Stomach (tissue), 9 donors: ENCODE measurements around the gene GFY. TPM values are rescaled to one million over a fixed set of nuclear protein-coding genes. Genes with fewer than 3 reads are reported as not detected.
A peak's percentile ranks its signal among the peaks of the same experiment; 100 is the strongest.

Experiments
- DNase-seq, 2 donors: peaks; one replicate each; pipeline versions ENCODE4 v3.0.0 to v3.0.0-alpha.2; 2013 to 2019
- H3K27ac ChIP-seq, 5 donors: fragments of 200-600 bp in 4 of 5; sonication (generic) in 4 of 5; one replicate each; pipeline ENCODE4 v1.5.1; 2013 to 2019; ENCODE audit warnings: mild to moderate bottlenecking in 1 of 5, moderate library complexity in 1 of 5
- H3K27me3 ChIP-seq, 3 donors: fragments of 200-600 bp; sonication (generic); one replicate each; pipeline ENCODE4 v1.5.1; 2017 to 2019; ENCODE audit warnings: mixed run types in 1 of 3
- H3K36me3 ChIP-seq, 4 donors: fragments of 200-600 bp; sonication (generic); 1 replicate in 3 of 4; 2 replicates in 1 of 4; pipeline ENCODE4 v1.5.1; 2016 to 2019
- H3K4me1 ChIP-seq, 4 donors: fragments of 200-600 bp; sonication (generic); one replicate each; pipeline ENCODE4 v1.5.1; 2016 to 2019
- H3K4me3 ChIP-seq, 4 donors: fragments of 200-600 bp; sonication (generic) in 3 of 4; one replicate each; pipeline ENCODE4 v1.5.1; 2016 to 2019; ENCODE audit warnings: mild to moderate bottlenecking in 1 of 4
- H3K9me3 ChIP-seq, 4 donors: fragments of 200-600 bp; sonication (generic); one replicate each; pipeline ENCODE4 v1.5.1; 2016 to 2019
- EP300 ChIP-seq: sonication (generic); formaldehyde crosslinking; IDR thresholded peaks from one replicate; pipeline ENCODE4 v1.6.1; 2017; ENCODE audit warnings: antibody characterized with exemption
- POLR2A ChIP-seq, 4 donors: fragments of 450-650 bp; IDR thresholded peaks; one replicate each; pipeline ENCODE4 v1.6.1; 2016; ENCODE audit warnings: antibody characterized with exemption in 4 of 4, control low read depth in 2 of 4, mild to moderate bottlenecking in 1 of 4, moderate library complexity in 1 of 4
- POLR2AphosphoS5 ChIP-seq, 3 donors: sonication (generic); formaldehyde crosslinking; IDR thresholded peaks; one replicate each; pipeline ENCODE4 v1.6.1; 2016; ENCODE audit warnings: antibody characterized with exemption in 3 of 3
- WGBS, 5 donors: extraction: QIAGEN DNeasy Blood & Tissue Kit in 3 of 5; methylation state at CpG; one replicate each; pipeline versions ENCODE4 v1.1.5 to v1.1.7; 2013 to 2018; 5-methylcytosine and 5-hydroxymethylcytosine counted together
- intact Hi-C: fragments of 100-400 bp; cut with DNase I; formaldehyde crosslinking; loops from one replicate; pipeline ENCODE4 v1.15.1; 2023; ENCODE audit warnings: low total_unique reads
- polyA plus RNA-seq, 3 donors: library from polyadenylated mRNA; stranded (reverse); fragments of 200-250 nt; gene quantifications; one replicate each; pipeline ENCODE4 v1.2.3, GENCODE V29; 2013
- total RNA-seq, 5 donors: library from RNA; depleted of rRNA; stranded (reverse); fragments of >200 nt; gene quantifications; one replicate each; pipeline versions ENCODE4 v1.1.0 to v1.2.3, GENCODE V29; 2014 to 2016
- TF ChIP-seq, protein P1 (sequence below), 7 experiments: fragments of 450-650 bp in 4 of 7; fragments of 200-600 bp in 3 of 7; sonication (generic) in 3 of 7; IDR thresholded peaks; one replicate each; pipeline ENCODE4 v1.5.1; 2016 to 2019; ENCODE audit warnings: antibody characterized with exemption in 7 of 7, control low read depth in 2 of 7, mild to moderate bottlenecking in 1 of 7
- donor health status: healthy with polysubstance abuse.
- donor health status: Bipolar disorder and iron deficiency.
- donor health status: healthy.

The GFY gene
- total and polyA plus RNA-seq, 8 donors, result not detected

DNA sequence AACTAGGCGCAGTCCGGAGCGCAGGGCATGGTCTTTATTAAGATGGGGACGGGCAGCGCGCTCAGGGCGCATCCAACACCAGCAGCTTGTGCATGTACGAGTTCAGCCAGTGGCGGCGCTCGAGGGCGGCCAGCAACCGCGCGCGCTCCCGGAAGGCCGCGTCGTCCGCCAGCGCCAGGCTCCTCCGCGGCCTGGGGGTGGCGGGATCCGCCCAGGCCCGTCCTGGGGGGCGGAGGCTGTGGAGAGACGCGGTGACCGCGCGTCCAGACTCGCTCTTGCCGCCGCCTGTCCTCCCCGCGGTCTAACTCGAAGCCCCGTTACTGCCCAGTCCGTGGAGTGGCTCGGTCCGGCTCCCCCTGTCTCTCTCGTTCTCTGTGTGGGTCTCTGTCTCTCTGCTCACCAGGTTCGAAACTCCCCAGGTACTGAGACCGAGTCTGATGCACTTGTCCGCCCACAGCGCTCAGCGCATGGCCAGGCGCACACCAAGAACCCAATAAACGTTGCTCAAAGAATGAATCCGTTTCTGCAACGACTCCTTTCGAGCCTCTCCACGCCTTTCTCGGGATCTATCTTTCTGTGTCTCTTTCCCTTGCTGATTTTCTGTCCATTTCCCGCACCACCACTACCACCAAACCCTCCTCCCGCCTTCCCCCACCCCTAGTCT lies 2.6 kb upstream of the GFY start:
- Histone ChIP-seq H3K9me3 (no peaks in the 10 kb centered on the region), H3K4me1 (peaks cover 19 to 32% (median 26%) of the 10 kb centered on the region in 4 donors), H3K36me3 (no peaks in the 10 kb centered on the region), H3K27me3 (peaks cover 34 to 100% (median 88%) of the 10 kb centered on the region in 3 donors), H3K4me3 (peak overlapping the region; percentile 9 to 44 (median 21)), H3K27ac (no peak overlapping the region)
- TF ChIP-seq EP300, result no peak
- TF ChIP-seq, protein P1, sequence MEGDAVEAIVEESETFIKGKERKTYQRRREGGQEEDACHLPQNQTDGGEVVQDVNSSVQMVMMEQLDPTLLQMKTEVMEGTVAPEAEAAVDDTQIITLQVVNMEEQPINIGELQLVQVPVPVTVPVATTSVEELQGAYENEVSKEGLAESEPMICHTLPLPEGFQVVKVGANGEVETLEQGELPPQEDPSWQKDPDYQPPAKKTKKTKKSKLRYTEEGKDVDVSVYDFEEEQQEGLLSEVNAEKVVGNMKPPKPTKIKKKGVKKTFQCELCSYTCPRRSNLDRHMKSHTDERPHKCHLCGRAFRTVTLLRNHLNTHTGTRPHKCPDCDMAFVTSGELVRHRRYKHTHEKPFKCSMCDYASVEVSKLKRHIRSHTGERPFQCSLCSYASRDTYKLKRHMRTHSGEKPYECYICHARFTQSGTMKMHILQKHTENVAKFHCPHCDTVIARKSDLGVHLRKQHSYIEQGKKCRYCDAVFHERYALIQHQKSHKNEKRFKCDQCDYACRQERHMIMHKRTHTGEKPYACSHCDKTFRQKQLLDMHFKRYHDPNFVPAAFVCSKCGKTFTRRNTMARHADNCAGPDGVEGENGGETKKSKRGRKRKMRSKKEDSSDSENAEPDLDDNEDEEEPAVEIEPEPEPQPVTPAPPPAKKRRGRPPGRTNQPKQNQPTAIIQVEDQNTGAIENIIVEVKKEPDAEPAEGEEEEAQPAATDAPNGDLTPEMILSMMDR (IDR thresholded peaks at IDR 0.05), result peak in 2 of 7 experiments; percentile 14 to 15
- intact Hi-C loops, result no loop called here
- 3 to 8% (median 4%) methylated on average over 17 to 58 of the region's 58 CpGs for WGBS, 5 donors
- peak in 1 of 2 donors; percentile 77 for DNase-seq

DNA sequence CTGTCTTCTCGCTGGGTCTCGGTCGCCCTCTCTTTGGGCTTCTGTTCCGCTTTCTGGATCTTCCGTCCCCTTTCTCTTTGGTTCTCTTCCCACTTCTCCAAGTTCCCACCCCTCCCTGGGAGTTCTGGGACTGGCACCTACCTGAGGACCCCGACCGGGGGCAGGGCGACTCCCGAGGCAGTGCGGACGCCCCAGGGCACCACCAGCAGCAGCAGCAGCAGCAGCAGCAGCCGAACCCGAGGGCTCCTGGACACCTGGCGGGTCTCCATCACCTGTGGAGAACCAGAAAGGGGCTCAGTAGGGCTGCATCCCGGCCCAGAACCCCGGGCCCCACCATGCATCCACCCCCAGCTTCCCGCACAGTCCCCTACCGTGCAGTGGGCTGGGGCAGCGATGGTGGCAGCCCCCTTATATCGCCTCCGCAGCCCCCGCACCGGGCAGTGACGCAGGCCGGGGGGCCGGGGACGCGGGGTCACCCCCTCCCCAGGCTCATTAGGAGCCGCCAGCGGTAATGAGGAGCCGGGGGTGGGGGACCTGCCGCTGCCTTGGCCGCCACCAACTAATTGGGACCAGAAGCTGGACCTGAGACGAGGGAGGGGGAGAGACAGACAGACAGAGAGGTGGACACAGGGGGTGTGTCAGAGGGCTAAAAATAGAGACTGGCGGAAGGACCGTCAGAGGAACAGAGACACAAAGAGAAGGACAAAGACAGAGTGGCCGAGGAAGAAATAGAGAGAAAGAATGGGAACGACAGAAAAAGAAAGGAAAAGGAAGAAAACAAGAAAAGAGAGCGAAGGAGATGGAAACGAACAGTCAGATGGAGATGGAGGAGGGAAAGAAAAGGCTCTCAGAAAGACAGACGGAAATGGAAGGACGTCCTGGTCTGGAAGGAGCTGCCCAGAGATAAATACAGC lies 1.9 kb upstream of the GFY start, which contains the start of gene PTH2:
PTH2 (minus strand) TSS at position 371 of the 914 bp plus-strand sequence; CDS start at position 269, 102 bp downstream.
- DNase-seq, result no peak
- intact Hi-C loops, result no loop called here
- H3K27me3 ChIP-seq, result peaks cover 36 to 100% (median 96%) of the 10 kb centered on the region in 3 donors
- H3K36me3 ChIP-seq, result no peaks in the 10 kb centered on the region
- TF ChIP-seq POLR2AphosphoS5 (IDR thresholded peaks at IDR 0.05), result no peak
- TF ChIP-seq EP300, result no peak
- TF ChIP-seq, protein P1 (IDR thresholded peaks at IDR 0.05), result no peak
- no peak for TF ChIP-seq POLR2A (IDR thresholded peaks at IDR 0.05)
- peak within 1 kb of the TSS; percentile 9 to 44 (median 21) for H3K4me3 ChIP-seq
- peaks cover 26 to 39% (median 34%) of the 10 kb centered on the region in 4 donors for H3K4me1 ChIP-seq
- H3K9me3 ChIP-seq, result no peaks in the 10 kb centered on the region
- WGBS, 5 donors, result 7 to 12% (median 9%) methylated on average over 25 to 42 of the region's 42 CpGs
- H3K27ac ChIP-seq, result no peak within 1 kb of the TSS

DNA sequence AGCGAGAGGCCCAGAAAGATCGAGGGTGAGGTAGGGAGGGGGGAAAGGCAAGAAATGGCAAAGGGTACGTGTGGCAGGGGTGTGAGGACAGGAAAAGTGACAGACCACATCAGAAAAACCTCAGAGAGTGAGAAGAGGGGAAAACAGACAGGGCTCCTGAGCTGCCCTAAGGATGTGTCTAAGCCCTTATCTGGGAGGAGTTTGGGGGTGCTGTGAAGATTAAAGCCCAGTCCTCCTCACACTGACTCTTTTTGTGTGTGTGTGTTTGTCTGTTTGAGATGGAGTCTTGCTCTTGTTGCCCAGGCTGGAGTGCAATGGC lies 1.2 kb upstream of the GFY start:
- Histone ChIP-seq H3K9me3 (no peaks in the 10 kb centered on the region), H3K27ac (no peak overlapping the region), H3K36me3 (no peaks in the 10 kb centered on the region), H3K4me3 (no peak overlapping the region), H3K27me3 (peaks cover 42 to 100% (median 96%) of the 10 kb centered on the region in 3 donors), H3K4me1 (peaks cover 30 to 45% (median 38%) of the 10 kb centered on the region in 4 donors)
- intact Hi-C loops, result no loop called here
- WGBS, 5 donors, result 5 to 20% (median 6%) methylated on average over 3 of the region's 3 CpGs
- DNase-seq, result no peak
- no peak for TF ChIP-seq EP300
- TF ChIP-seq POLR2AphosphoS5 (IDR thresholded peaks at IDR 0.05), result no peak
- TF ChIP-seq, protein P1 (IDR thresholded peaks at IDR 0.05), result no peak
- TF ChIP-seq POLR2A (IDR thresholded peaks at IDR 0.05), result no peak

DNA sequence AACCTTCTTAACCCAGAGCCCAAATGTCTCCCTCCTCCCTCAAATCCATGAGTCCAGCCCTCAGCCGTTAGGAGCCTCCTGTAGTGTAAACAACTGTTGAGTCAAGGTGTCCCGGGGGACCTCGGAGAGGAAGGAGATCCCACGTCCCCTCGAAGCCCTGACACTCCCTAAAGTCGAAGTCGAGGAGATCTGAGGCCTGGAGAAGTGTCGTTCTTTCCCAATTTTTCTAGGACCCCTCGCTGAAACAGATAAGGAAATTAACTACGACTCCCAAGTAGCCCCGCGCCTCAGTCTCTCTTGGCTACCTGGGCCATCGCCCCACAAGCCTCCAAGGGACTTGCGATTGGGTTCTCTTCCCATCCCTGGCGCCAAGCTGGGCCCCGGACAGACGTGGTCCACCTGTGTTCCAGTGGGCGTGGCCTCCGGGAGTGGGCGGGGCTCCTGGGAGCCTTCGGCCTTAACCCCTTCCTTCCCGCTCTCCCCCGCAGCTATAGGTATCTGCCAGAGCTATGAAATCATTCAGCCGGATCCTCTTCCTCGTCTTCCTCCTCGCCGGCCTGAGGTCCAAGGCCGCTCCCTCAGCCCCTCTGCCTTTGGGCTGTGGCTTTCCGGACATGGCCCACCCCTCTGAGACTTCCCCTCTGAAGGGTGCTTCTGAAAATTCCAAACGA lies 869 bp downstream of the GFY start:
- Histone ChIP-seq H3K4me1 (peaks cover 28 to 40% (median 34%) of the 10 kb centered on the region in 4 donors), H3K27me3 (peaks cover 48 to 100% (median 99%) of the 10 kb centered on the region in 3 donors), H3K9me3 (no peaks in the 10 kb centered on the region), H3K36me3 (no peaks in the 10 kb centered on the region), H3K27ac (no peak overlapping the region), H3K4me3 (no peak overlapping the region)
- no peak for TF ChIP-seq POLR2A (IDR thresholded peaks at IDR 0.05)
- no peak for TF ChIP-seq POLR2AphosphoS5 (IDR thresholded peaks at IDR 0.05)
- no peak for TF ChIP-seq EP300
- TF ChIP-seq, protein P1 (IDR thresholded peaks at IDR 0.05), result no peak
- no peak for DNase-seq
- 3 to 6% (median 4%) methylated on average over 20 to 30 of the region's 30 CpGs for WGBS, 5 donors
- intact Hi-C loops, result no loop called here
